Liver (tissue), 3 donors: ENCODE measurements around the gene TNRC6B.

Experiments used
- CTCF ChIP-seq: fragments of 150-350 bp; IDR thresholded peaks from 2 replicates; pipeline ENCODE4 v1.5.1; 2017; ENCODE audit warnings: improper control_type of control experiment, low read depth, low read length; ENCODE audit not compliant: missing input control
- EGR1 ChIP-seq, 2 donors: IDR thresholded peaks; 2 replicates each; pipeline ENCODE4 v1.6.1; 2016 to 2018; ENCODE audit warnings: antibody characterized with exemption in 2 of 2, low read depth in 2 of 2
- GABPA ChIP-seq, 2 donors: IDR thresholded peaks in 1 of 2; conservative IDR thresholded peaks in 1 of 2; 2 replicates each; pipeline ENCODE4 v1.6.1; 2016; ENCODE audit warnings: antibody characterized with exemption in 2 of 2, mild to moderate bottlenecking in 1 of 2, moderate library complexity in 1 of 2
- HNF4G ChIP-seq: IDR thresholded peaks from 2 replicates; pipeline ENCODE4 v1.6.1; 2016; ENCODE audit warnings: antibody characterized with exemption
- JUND ChIP-seq, 2 donors: IDR thresholded peaks; 2 replicates each; pipeline ENCODE4 v1.6.1; 2016; ENCODE audit warnings: antibody characterized with exemption in 2 of 2
- MAX ChIP-seq: IDR thresholded peaks from 2 replicates; pipeline ENCODE4 v1.6.1; 2016; ENCODE audit warnings: antibody characterized with exemption
- TAF1 ChIP-seq: conservative IDR thresholded peaks from 2 replicates; pipeline ENCODE4 v1.6.1; 2016; ENCODE audit warnings: antibody characterized with exemption, mild to moderate bottlenecking
- donor health status: healthy.
- donor health status: healthy.

DNA sequence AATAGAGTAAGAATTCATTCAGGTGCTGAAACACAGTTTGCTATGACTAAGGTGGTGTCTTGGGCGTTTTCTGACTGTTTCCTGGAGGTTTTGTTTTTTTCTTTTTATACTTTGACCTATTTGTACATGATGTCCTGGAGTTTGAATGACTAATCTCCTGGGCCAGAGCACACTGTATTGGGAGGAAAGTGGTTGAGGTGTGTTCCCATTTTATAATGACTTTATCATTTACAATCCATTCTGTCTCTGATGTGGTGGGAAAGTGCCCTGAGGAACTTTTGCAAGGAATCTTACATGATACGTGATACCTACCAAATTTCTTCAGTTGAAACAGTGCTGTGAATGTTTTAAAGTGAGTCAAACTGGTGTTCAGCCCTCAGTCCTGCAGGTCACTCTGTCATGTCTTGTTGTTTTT, 80.8 kb downstream of the TNRC6B start:
- no peak for TF ChIP-seq CTCF
- TF ChIP-seq HNF4G = no peak
- TF ChIP-seq MAX = no peak
- TF ChIP-seq JUND (IDR thresholded peaks at IDR 0.05) = peak in 1 of 2 donors; percentile 77
- no peak for TF ChIP-seq GABPA (IDR thresholded peaks at IDR 0.05 in 1 of 2, conservative IDR thresholded peaks at IDR 0.05 in 1 of 2)
- no peak for TF ChIP-seq TAF1
- TF ChIP-seq EGR1 (IDR thresholded peaks at IDR 0.05; ENCODE audit: low read depth in 2 of 2) = no peak
